HepG2 (cell line): Measurements from ENCODE around the gene NPDC1. TPM values are rescaled to one million over a fixed set of nuclear protein-coding genes. Genes with fewer than 3 reads are reported as not detected.

ENCODE experiments used
- BCL3 ChIP-seq: sonication (generic); formaldehyde crosslinking; IDR thresholded peaks from 2 replicates; pipeline ENCODE4 v1.5.1; 2020; ENCODE audit warnings: mild to moderate bottlenecking, missing genetic modification reagents, moderate library complexity
- ELF3 ChIP-seq: IDR thresholded peaks from 2 replicates; pipeline ENCODE4 v1.6.1; 2016; ENCODE audit warnings: missing genetic modification reagents, missing compliant biosample characterization
- FOSL1 ChIP-seq: sonication (generic); formaldehyde crosslinking; IDR thresholded peaks from 2 replicates; pipeline ENCODE4 v1.9.0; 2021; ENCODE audit warnings: missing genetic modification reagents, borderline replicate concordance
- MAX ChIP-seq: IDR thresholded peaks from 2 replicates; pipeline ENCODE4 v1.6.1; 2012; ENCODE audit warnings: inconsistent platforms
- RBAK ChIP-seq: sonication (generic); formaldehyde crosslinking; IDR thresholded peaks from 2 replicates; pipeline ENCODE4 v1.5.1; 2020; ENCODE audit warnings: mild to moderate bottlenecking, missing genetic modification reagents
- SMARCC2 ChIP-seq: fragments of 450-650 bp; IDR thresholded peaks from 2 replicates; pipeline ENCODE4 v1.6.1; 2017; ENCODE audit warnings: antibody characterized with exemption, mild to moderate bottlenecking
- SP4 ChIP-seq: sonication (generic); formaldehyde crosslinking; IDR thresholded peaks from 2 replicates; pipeline ENCODE4 v1.8.1; 2023; ENCODE audit warnings: mild to moderate bottlenecking, missing genetic modification reagents
- ZBTB46 ChIP-seq: sonication (generic); formaldehyde crosslinking; IDR thresholded peaks from 2 replicates; pipeline ENCODE4 v1.4.0; 2020; ENCODE audit warnings: mild to moderate bottlenecking, missing genetic modification reagents, borderline replicate concordance
- ZNF18 ChIP-seq: sonication (generic); formaldehyde crosslinking; IDR thresholded peaks from 2 replicates; pipeline ENCODE4 v1.8.0; 2022; ENCODE audit warnings: mild to moderate bottlenecking, missing genetic modification reagents; ENCODE audit not compliant: insufficient replicate concordance
- ZNF296 ChIP-seq: sonication (generic); formaldehyde crosslinking; conservative IDR thresholded peaks from 2 replicates; pipeline ENCODE4 v1.5.0; 2020; ENCODE audit warnings: mild to moderate bottlenecking, missing genetic modification reagents
- ZNF546 ChIP-seq: sonication (generic); formaldehyde crosslinking; conservative IDR thresholded peaks from 2 replicates; pipeline ENCODE4 v1.8.1; 2023; ENCODE audit warnings: mild to moderate bottlenecking, missing genetic modification reagents
- ZNF564 ChIP-seq: sonication (generic); formaldehyde crosslinking; IDR thresholded peaks from 2 replicates; pipeline ENCODE4 v1.8.1; 2023; ENCODE audit warnings: mild to moderate bottlenecking, missing genetic modification reagents
- ZSCAN25 ChIP-seq: sonication (generic); formaldehyde crosslinking; IDR thresholded peaks from 2 replicates; pipeline ENCODE4 v1.8.0; 2022; ENCODE audit warnings: mild to moderate bottlenecking, missing genetic modification reagents
- polyA plus RNA-seq, 8 experiments: library from polyadenylated mRNA; depleted of rRNA in 3 of 8; stranded (reverse) in 7 of 8; unstranded in 1 of 8; fragments of >200 nt; fragmentation: Illumina TruSeq in 4 of 8; extraction: Trizol in 4 of 8; gene quantifications; 2 replicates each; pipeline versions ENCODE4 v1.2.1 to v1.2.3, GENCODE V29; 2011 to 2016; ENCODE audit warnings: low read depth in 4 of 8, missing spikeins in 1 of 8, mixed read lengths in 1 of 8; ENCODE audit not compliant: insufficient read depth in 1 of 8
- total RNA-seq, 5 experiments: library from RNA; depleted of rRNA; stranded (reverse); fragments of >200 nt; fragmentation: Illumina TruSeq; extraction: Trizol; gene quantifications; 2 replicates each; pipeline ENCODE4 v1.2.3, GENCODE V29; 2016; ENCODE audit warnings: low read depth in 1 of 5
- TF ChIP-seq, protein P1 (sequence below): sonication (generic); formaldehyde crosslinking; IDR thresholded peaks from 2 replicates; pipeline ENCODE4 v1.9.0; 2021; ENCODE audit warnings: mild to moderate bottlenecking, missing genetic modification reagents
- TF ChIP-seq, protein P2 (sequence below): sonication (generic); formaldehyde crosslinking; IDR thresholded peaks from 2 replicates; pipeline ENCODE4 v1.5.1; 2020; ENCODE audit warnings: missing genetic modification reagents, mild to moderate bottlenecking, borderline replicate concordance

The NPDC1 gene
- total and polyA plus RNA-seq, 2 of the 13 experiments (the other 11 are each of a cell fraction or from before 2014, with no cell fraction given), result 0.84 to 5.4 TPM

DNA sequence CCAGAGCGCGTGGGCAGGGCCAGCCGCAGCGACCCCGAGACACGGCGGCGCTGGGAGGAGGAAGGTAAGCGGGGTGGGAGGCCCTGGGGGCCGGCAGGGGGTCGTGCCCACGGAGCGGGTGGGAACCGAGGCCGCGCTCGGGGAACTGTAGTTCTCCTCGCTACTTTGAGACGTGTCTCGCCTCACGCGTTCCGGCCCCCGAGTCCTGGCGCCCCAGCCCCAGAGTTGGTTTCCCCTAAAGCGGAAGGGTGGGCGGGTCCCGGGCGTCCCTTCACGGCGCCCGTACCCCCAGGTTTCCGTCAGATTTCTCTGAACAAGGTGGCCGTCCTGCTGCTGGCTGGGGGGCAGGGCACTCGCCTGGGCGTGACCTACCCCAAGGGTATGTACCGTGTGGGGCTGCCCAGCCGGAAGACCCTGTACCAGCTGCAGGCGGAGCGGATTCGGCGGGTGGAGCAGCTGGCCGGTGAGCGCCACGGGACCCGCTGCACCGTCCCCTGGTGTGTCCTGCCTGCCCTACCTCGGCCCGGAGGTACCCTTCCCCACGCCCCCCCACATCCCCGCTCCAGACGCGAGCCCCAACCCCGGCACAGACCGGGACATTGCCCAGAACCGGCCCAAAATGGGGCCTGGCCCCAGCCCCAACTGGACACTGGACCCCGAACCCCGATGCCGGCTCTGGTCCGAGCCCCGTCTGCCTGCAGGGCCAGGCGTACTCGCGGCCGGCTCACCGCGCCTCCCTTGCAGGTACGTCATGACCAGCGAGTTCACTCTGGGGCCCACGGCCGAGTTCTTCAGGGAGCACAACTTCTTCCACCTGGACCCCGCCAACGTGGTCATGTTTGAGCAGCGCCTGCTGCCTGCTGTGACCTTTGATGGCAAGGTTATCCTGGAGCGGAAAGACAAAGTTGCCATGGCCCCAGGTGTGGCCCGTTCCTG, 32.0 kb upstream of the NPDC1 start (continued):
- TF ChIP-seq ZNF18 (CRISPR knock-in tag) (no peak), ZBTB46 (CRISPR knock-in tag) (no peak), FOSL1 (0 out of 2 replicates have a peak, but pooled peaks have one; percentile 1), MAX (0 out of 2 replicates have a peak, but pooled peaks have one; percentile 7), ZNF546 (CRISPR knock-in tag) (0 out of 2 replicates have a peak, but pooled peaks have one; percentile 18), ELF3 (CRISPR knock-in tag) (no peak), ZNF564 (CRISPR knock-in tag) (0 out of 2 replicates have a peak, but pooled peaks have one; percentile 54), SP4 (CRISPR knock-in tag) (0 out of 2 replicates have a peak, but pooled peaks have one; percentile 26), ZSCAN25 (CRISPR knock-in tag) (no peak), RBAK (CRISPR knock-in tag) (no peak), SMARCC2 (no peak), ZNF296 (no peak), BCL3 (CRISPR knock-in tag) (no peak)
- TF ChIP-seq, protein P1, sequence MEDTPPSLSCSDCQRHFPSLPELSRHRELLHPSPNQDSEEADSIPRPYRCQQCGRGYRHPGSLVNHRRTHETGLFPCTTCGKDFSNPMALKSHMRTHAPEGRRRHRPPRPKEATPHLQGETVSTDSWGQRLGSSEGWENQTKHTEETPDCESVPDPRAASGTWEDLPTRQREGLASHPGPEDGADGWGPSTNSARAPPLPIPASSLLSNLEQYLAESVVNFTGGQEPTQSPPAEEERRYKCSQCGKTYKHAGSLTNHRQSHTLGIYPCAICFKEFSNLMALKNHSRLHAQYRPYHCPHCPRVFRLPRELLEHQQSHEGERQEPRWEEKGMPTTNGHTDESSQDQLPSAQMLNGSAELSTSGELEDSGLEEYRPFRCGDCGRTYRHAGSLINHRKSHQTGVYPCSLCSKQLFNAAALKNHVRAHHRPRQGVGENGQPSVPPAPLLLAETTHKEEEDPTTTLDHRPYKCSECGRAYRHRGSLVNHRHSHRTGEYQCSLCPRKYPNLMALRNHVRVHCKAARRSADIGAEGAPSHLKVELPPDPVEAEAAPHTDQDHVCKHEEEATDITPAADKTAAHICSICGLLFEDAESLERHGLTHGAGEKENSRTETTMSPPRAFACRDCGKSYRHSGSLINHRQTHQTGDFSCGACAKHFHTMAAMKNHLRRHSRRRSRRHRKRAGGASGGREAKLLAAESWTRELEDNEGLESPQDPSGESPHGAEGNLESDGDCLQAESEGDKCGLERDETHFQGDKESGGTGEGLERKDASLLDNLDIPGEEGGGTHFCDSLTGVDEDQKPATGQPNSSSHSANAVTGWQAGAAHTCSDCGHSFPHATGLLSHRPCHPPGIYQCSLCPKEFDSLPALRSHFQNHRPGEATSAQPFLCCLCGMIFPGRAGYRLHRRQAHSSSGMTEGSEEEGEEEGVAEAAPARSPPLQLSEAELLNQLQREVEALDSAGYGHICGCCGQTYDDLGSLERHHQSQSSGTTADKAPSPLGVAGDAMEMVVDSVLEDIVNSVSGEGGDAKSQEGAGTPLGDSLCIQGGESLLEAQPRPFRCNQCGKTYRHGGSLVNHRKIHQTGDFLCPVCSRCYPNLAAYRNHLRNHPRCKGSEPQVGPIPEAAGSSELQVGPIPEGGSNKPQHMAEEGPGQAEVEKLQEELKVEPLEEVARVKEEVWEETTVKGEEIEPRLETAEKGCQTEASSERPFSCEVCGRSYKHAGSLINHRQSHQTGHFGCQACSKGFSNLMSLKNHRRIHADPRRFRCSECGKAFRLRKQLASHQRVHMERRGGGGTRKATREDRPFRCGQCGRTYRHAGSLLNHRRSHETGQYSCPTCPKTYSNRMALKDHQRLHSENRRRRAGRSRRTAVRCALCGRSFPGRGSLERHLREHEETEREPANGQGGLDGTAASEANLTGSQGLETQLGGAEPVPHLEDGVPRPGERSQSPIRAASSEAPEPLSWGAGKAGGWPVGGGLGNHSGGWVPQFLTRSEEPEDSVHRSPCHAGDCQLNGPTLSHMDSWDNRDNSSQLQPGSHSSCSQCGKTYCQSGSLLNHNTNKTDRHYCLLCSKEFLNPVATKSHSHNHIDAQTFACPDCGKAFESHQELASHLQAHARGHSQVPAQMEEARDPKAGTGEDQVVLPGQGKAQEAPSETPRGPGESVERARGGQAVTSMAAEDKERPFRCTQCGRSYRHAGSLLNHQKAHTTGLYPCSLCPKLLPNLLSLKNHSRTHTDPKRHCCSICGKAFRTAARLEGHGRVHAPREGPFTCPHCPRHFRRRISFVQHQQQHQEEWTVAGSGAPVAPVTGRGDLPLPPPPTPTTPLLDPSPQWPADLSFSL (CRISPR knock-in tag), result no peak
- TF ChIP-seq, protein P2, sequence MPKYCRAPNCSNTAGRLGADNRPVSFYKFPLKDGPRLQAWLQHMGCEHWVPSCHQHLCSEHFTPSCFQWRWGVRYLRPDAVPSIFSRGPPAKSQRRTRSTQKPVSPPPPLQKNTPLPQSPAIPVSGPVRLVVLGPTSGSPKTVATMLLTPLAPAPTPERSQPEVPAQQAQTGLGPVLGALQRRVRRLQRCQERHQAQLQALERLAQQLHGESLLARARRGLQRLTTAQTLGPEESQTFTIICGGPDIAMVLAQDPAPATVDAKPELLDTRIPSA (CRISPR knock-in tag), result no peak
